PFSK-1 (cell line): ENCODE results near the gene ALKBH5.

Source experiments
- FOXP2 ChIP-seq: optimal IDR thresholded peaks from 2 replicates; pipeline ENCODE3; 2011; ENCODE audit warnings: borderline replicate concordance, control low read depth, inconsistent platforms; ENCODE audit not compliant: insufficient read depth; ENCODE audit errors: extremely low read length, extremely low read depth
- POLR2AphosphoS5 ChIP-seq: IDR thresholded peaks from 2 replicates; pipeline ENCODE4 v1.6.1; 2012; ENCODE audit warnings: low read depth, mild to moderate bottlenecking, control low read depth, low read length, moderate library complexity
- REST ChIP-seq, 2 experiments: IDR thresholded peaks; 2 replicates each; pipeline versions ENCODE4 v1.6.1 to v1.8.0; 2011 to 2012; ENCODE audit warnings: low read depth in 2 of 2, low read length in 2 of 2, control low read depth in 1 of 2, inconsistent platforms in 1 of 2, mild to moderate bottlenecking in 1 of 2, moderate library complexity in 1 of 2; ENCODE audit not compliant: insufficient read depth in 1 of 2
- SIN3A ChIP-seq: IDR thresholded peaks from 2 replicates; pipeline ENCODE4 v1.6.1; 2012; ENCODE audit warnings: mild to moderate bottlenecking, low read length, moderate library complexity, borderline replicate concordance; ENCODE audit not compliant: insufficient read depth
- TAF1 ChIP-seq: IDR thresholded peaks from 2 replicates; pipeline ENCODE4 v1.6.1; 2012; ENCODE audit warnings: low read length, control low read depth, borderline replicate concordance; ENCODE audit not compliant: insufficient read depth

Gene ALKBH5

GRCh38 chr17:18177722-18178121 is 5.9 kb upstream of the ALKBH5 start:
- TF ChIP-seq REST (IDR thresholded peaks at IDR 0.05; ENCODE audit: insufficient read depth in 1 of 2, low read depth in 2 of 2, low read length in 2 of 2) (no peak), SIN3A (no peak), FOXP2 (no peak), POLR2AphosphoS5 (no peak), TAF1 (no peak)

- TF ChIP-seq FOXP2 (no peak), REST (IDR thresholded peaks at IDR 0.05; ENCODE audit: insufficient read depth in 1 of 2, low read depth in 2 of 2, low read length in 2 of 2) (no peak), TAF1 (no peak)
Measured at GRCh38 chr17:18179196-18179595, 4.4 kb upstream of the ALKBH5 start.

- TF ChIP-seq FOXP2 (no peak), SIN3A (no peak), POLR2AphosphoS5 (no peak), TAF1 (no peak), REST (IDR thresholded peaks at IDR 0.05; ENCODE audit: insufficient read depth in 1 of 2, low read depth in 2 of 2, low read length in 2 of 2) (no peak)
Measured at GRCh38 chr17:18179804-18180203, 3.8 kb upstream of the ALKBH5 start.

- TF ChIP-seq SIN3A = no peak
- TF ChIP-seq POLR2AphosphoS5 = no peak
- no peak for TF ChIP-seq FOXP2
- no peak for TF ChIP-seq TAF1
- TF ChIP-seq REST (IDR thresholded peaks at IDR 0.05; ENCODE audit: insufficient read depth in 1 of 2, low read depth in 2 of 2, low read length in 2 of 2) = no peak
Measured at GRCh38 chr17:18181358-18181757, 2.3 kb upstream of the ALKBH5 start.
